Hepatocyte (in vitro differentiated cells): ENCODE data around the gene AGAP3. TPM values are rescaled to one million over a fixed set of nuclear protein-coding genes. Genes with fewer than 3 reads are reported as not detected.

Source experiments
- DNase-seq: peaks from one replicate; pipeline ENCODE4 v3.0.0-alpha.2; 2016; ENCODE audit warnings: low spot score
- H2AFZ ChIP-seq: fragments of 200-600 bp; sonication (generic); 2 replicates; pipeline ENCODE4 v1.6.0; 2016; ENCODE audit warnings: antibody characterized with exemption, mild to moderate bottlenecking
- H3K27ac ChIP-seq: fragments of 200-600 bp; sonication (generic); 2 replicates; pipeline ENCODE4 v1.5.1; 2016; ENCODE audit warnings: mild to moderate bottlenecking
- H3K27me3 ChIP-seq: fragments of 200-600 bp; sonication (generic); 2 replicates; pipeline ENCODE4 v1.6.1; 2016
- H3K36me3 ChIP-seq: fragments of 200-600 bp; sonication (generic); replicated peaks from 2 replicates; pipeline ENCODE4 v1.5.1; 2016; ENCODE audit warnings: low read depth; ENCODE audit not compliant: insufficient read depth
- H3K4me1 ChIP-seq: fragments of 200-600 bp; sonication (generic); 2 replicates; pipeline ENCODE4 v1.5.1; 2016; ENCODE audit warnings: mild to moderate bottlenecking, moderate library complexity; ENCODE audit not compliant: insufficient read depth
- H3K4me2 ChIP-seq: fragments of 200-600 bp; sonication (generic); 2 replicates; pipeline ENCODE4 v1.6.0; 2016
- H3K4me3 ChIP-seq: fragments of 200-600 bp; sonication (generic); 2 replicates; pipeline ENCODE4 v1.5.1; 2016; ENCODE audit warnings: mild to moderate bottlenecking
- H3K79me2 ChIP-seq: fragments of 200-600 bp; sonication (generic); 2 replicates; pipeline ENCODE4 v1.6.0; 2017; ENCODE audit warnings: mild to moderate bottlenecking
- H3K9me2 ChIP-seq: fragments of 200-600 bp; sonication (generic); replicated peaks from 2 replicates; pipeline ENCODE4 v1.6.0; 2017; ENCODE audit warnings: mild to moderate bottlenecking; ENCODE audit not compliant: insufficient read depth
- H3K9me3 ChIP-seq: fragments of 200-600 bp; sonication (generic); 2 replicates; pipeline ENCODE4 v1.5.1; 2016; ENCODE audit warnings: low read depth, mild to moderate bottlenecking
- H4K20me1 ChIP-seq: fragments of 200-600 bp; sonication (generic); 2 replicates; pipeline ENCODE4 v1.6.0; 2016; ENCODE audit warnings: mild to moderate bottlenecking; ENCODE audit not compliant: insufficient read depth, poor library complexity, severe bottlenecking
- EZH2 ChIP-seq: fragments of 200-600 bp; sonication (generic); IDR thresholded peaks from 2 replicates; pipeline ENCODE4 v1.6.1; 2016; ENCODE audit warnings: antibody characterized with exemption, mild to moderate bottlenecking, borderline replicate concordance
- EZH2phosphoT487 ChIP-seq: fragments of 200-600 bp; sonication (generic); IDR thresholded peaks from one replicate; pipeline ENCODE4 v1.6.1; 2018; ENCODE audit warnings: antibody characterized with exemption, mild to moderate bottlenecking, low read depth, moderate library complexity; ENCODE audit not compliant: unreplicated experiment, severe bottlenecking
- WGBS: methylation state at CpG from one replicate; pipeline ENCODE4 v1.1.6; 2016; ENCODE audit warnings: low lambda C conversion rate; ENCODE audit errors: missing lambda C conversion rate; 5-methylcytosine and 5-hydroxymethylcytosine counted together
- polyA plus RNA-seq: library from polyadenylated mRNA; unstranded; fragments of >200 nt; fragmentation: Nextera tagmentation; extraction: Ambion mirVana; gene quantifications from 2 replicates; pipeline ENCODE4 v1.2.1, GENCODE V29; 2016
- total RNA-seq: library from RNA; depleted of rRNA; stranded (reverse); fragments of >200 nt; gene quantifications from 2 replicates; pipeline ENCODE4 v1.2.3, GENCODE V29; 2014
- TF ChIP-seq, protein P1 (sequence below): fragments of 200-600 bp; sonication (generic); IDR thresholded peaks from 2 replicates; pipeline ENCODE4 v1.5.1; 2016; ENCODE audit warnings: antibody characterized with exemption, mild to moderate bottlenecking; ENCODE audit not compliant: poor library complexity

The AGAP3 gene
- total and polyA plus RNA-seq, 2 experiments from 2014 or later = 44.0 to 56.7 TPM

DNA sequence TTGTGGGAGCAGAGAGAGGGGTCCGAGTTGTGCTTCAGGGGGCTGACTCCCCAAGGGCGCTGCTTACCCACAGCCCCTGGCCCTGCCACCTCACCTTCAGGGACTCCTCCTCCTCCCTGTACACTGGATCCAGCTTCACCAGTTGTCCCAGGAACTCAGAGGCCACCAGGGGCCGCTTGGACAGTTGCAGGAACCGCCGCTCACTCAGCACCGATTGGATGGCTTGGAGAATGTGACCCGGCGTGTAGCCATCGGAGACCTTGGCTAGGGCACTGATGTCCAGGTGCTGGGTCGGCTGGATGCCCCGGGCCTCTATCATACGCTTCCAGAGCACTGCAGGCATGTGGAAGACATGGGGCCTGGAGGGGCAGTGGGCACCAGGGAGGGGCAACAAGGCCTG, 105.3 kb downstream of the AGAP3 start:
- no peaks in the 10 kb centered on the region for H3K4me1 ChIP-seq
- H3K9me2 ChIP-seq = no peaks in the 10 kb centered on the region
- H3K79me2 ChIP-seq = no peaks in the 10 kb centered on the region
- no peak overlapping the region for H3K27ac ChIP-seq
- H3K27me3 ChIP-seq = peaks cover 20% of the 10 kb centered on the region
- H3K4me3 ChIP-seq = no peak overlapping the region
- H2AFZ ChIP-seq = no peak overlapping the region
- H3K36me3 ChIP-seq = no peaks in the 10 kb centered on the region
- no peak for DNase-seq
- WGBS = 83% methylated on average over 12 of the region's 12 CpGs
- TF ChIP-seq, protein P1, sequence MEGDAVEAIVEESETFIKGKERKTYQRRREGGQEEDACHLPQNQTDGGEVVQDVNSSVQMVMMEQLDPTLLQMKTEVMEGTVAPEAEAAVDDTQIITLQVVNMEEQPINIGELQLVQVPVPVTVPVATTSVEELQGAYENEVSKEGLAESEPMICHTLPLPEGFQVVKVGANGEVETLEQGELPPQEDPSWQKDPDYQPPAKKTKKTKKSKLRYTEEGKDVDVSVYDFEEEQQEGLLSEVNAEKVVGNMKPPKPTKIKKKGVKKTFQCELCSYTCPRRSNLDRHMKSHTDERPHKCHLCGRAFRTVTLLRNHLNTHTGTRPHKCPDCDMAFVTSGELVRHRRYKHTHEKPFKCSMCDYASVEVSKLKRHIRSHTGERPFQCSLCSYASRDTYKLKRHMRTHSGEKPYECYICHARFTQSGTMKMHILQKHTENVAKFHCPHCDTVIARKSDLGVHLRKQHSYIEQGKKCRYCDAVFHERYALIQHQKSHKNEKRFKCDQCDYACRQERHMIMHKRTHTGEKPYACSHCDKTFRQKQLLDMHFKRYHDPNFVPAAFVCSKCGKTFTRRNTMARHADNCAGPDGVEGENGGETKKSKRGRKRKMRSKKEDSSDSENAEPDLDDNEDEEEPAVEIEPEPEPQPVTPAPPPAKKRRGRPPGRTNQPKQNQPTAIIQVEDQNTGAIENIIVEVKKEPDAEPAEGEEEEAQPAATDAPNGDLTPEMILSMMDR = no peak
- no peak for TF ChIP-seq EZH2phosphoT487
- no peak for TF ChIP-seq EZH2
- H3K4me2 ChIP-seq = no peak overlapping the region
- H4K20me1 ChIP-seq = no peaks in the 10 kb centered on the region
- no peaks in the 10 kb centered on the region for H3K9me3 ChIP-seq

DNA sequence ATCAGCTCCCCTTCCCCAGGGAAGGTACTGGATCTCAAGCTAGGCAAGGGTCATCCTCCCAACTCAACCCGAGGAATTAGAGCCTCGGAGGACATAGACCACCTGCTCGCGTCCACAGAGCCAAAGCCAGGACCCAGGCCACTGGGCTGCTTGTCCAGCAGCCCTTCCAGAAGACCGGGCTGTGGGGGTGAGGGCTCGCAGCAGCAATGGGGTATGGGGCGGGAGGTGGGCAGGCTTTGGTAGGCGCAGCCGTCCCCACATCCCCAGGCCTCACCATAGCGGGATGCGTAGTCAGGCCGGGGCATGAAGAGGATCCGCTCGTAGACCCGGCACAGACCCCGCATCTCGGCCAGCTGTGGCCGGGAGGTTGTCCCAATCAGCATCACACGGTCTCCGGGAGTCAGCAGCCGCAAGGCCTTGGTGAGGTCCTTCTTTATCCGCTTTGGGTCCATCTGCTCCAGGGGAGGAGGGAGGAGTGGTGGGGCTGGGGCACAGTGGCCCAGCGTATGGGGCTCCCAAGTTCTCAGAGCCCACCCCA, 105.8 kb downstream of the AGAP3 start:
- 93% methylated on average over 9 of the region's 23 CpGs for WGBS
- Histone ChIP-seq H3K4me1 (no peaks in the 10 kb centered on the region), H4K20me1 (no peaks in the 10 kb centered on the region), H3K79me2 (no peaks in the 10 kb centered on the region), H3K4me2 (no peak overlapping the region), H3K27me3 (peaks cover 20% of the 10 kb centered on the region), H2AFZ (no peak overlapping the region), H3K9me3 (no peaks in the 10 kb centered on the region), H3K27ac (no peak overlapping the region), H3K9me2 (no peaks in the 10 kb centered on the region), H3K4me3 (no peak overlapping the region), H3K36me3 (no peaks in the 10 kb centered on the region)
- no peak for DNase-seq
- TF ChIP-seq EZH2 = no peak
- TF ChIP-seq, protein P1 = no peak

DNA sequence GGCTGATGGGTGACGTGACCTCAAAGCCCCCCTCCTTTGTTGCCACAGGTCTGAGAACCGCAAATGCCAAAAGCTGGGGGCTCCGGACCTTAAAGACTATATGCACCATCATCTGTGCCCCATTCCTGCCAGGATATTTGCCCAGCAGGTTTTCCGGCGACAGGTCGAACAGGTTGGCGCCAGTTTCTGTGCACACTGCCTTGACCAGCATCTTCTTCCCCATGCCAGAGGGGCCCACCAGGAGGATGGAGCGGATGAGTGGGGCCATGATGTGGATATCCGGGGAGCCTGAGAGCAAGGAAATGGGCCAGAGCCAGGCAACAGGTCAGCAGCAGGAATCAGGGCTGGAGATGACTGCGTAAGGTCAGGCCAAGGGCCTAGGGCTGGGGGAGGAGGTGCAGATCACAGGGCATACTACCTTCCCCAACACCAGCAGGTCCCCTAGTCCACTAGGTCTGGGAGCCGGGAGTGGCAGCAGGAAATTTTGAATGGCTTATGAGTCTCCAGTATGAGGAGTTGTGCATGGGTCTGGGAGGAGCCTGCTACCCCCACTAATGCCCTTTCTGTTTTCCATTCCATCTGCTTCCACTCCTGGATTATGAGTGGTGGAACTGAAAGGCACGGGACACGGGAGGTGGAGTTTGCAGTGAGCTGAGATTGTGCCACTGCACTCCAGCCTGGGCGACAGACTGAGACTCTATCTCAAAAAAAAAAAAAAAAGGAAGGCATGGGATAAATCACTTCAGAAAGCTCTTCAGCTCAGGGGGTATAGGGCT, 107.1 kb downstream of the AGAP3 start:
- Histone ChIP-seq H3K27me3 (peaks cover 20% of the 10 kb centered on the region), H3K4me2 (no peak overlapping the region), H2AFZ (no peak overlapping the region), H3K9me2 (no peaks in the 10 kb centered on the region), H3K9me3 (no peaks in the 10 kb centered on the region), H4K20me1 (no peaks in the 10 kb centered on the region), H3K4me1 (no peaks in the 10 kb centered on the region), H3K27ac (no peak overlapping the region), H3K36me3 (no peaks in the 10 kb centered on the region), H3K79me2 (no peaks in the 10 kb centered on the region), H3K4me3 (no peak overlapping the region)
- WGBS = 92% methylated on average over 14 of the region's 14 CpGs
- TF ChIP-seq EZH2phosphoT487 (no peak), EZH2 (no peak)
- TF ChIP-seq, protein P1 = no peak
- DNase-seq = no peak

Other genes with a start within 250 kb of the AGAP3 start
- 4.7 and 9.1 TPM in 2 replicates for gene AOC1, start 234.0 kb upstream of the AGAP3 start, total RNA-seq
- 5.9 and 6.6 TPM in 2 replicates for gene AOC1, start 234.0 kb upstream of the AGAP3 start, polyA plus RNA-seq
- 8.4 and 9.4 TPM in 2 replicates for gene KCNH2, start 108.2 kb upstream of the AGAP3 start, total RNA-seq
- 9.1 and 11.3 TPM in 2 replicates for gene KCNH2, start 108.2 kb upstream of the AGAP3 start, polyA plus RNA-seq
- gene NOS3, start 95.5 kb upstream of the AGAP3 start, total RNA-seq = 8.1 and 9.8 TPM in 2 replicates
- gene NOS3, start 95.5 kb upstream of the AGAP3 start, polyA plus RNA-seq = 15.3 and 17.4 TPM in 2 replicates
- gene ATG9B, start 62.0 kb upstream of the AGAP3 start, total RNA-seq = 0.64 and 0.80 TPM in 2 replicates
- gene ATG9B, start 62.0 kb upstream of the AGAP3 start, polyA plus RNA-seq = 2.4 and 13.2 TPM in 2 replicates
- 22.6 and 24.4 TPM in 2 replicates for gene ABCB8, start 58.0 kb upstream of the AGAP3 start, total RNA-seq
- gene ABCB8, start 58.0 kb upstream of the AGAP3 start, polyA plus RNA-seq = 32.6 and 41.2 TPM in 2 replicates
- gene ASIC3, start 37.9 kb upstream of the AGAP3 start, total RNA-seq = 2.9 and 4.5 TPM in 2 replicates
- gene ASIC3, start 37.9 kb upstream of the AGAP3 start, polyA plus RNA-seq = 2.1 and 7.0 TPM in 2 replicates
- 15.2 and 17.4 TPM in 2 replicates for gene CDK5, start 28.6 kb upstream of the AGAP3 start, total RNA-seq
- gene CDK5, start 28.6 kb upstream of the AGAP3 start, polyA plus RNA-seq = 29.4 and 39.4 TPM in 2 replicates
- gene SLC4A2, start 26.9 kb upstream of the AGAP3 start, total RNA-seq = 153 and 188 TPM in 2 replicates
- 167 and 175 TPM in 2 replicates for gene SLC4A2, start 26.9 kb upstream of the AGAP3 start, polyA plus RNA-seq
- 105 and 107 TPM in 2 replicates for gene FASTK, start 5.7 kb upstream of the AGAP3 start, total RNA-seq
- gene FASTK, start 5.7 kb upstream of the AGAP3 start, polyA plus RNA-seq = 193 and 202 TPM in 2 replicates
- 40.5 and 45.0 TPM in 2 replicates for gene TMUB1, start 3.0 kb upstream of the AGAP3 start, total RNA-seq
- 83.1 and 91.9 TPM in 2 replicates for gene TMUB1, start 3.0 kb upstream of the AGAP3 start, polyA plus RNA-seq
- not detected in 2 replicates for gene GBX1, start 81.2 kb downstream of the AGAP3 start, total RNA-seq
- not detected in 2 replicates for gene GBX1, start 81.2 kb downstream of the AGAP3 start, polyA plus RNA-seq
- gene ASB10, start 100.8 kb downstream of the AGAP3 start, total RNA-seq = not detected in 2 replicates
- gene ASB10, start 100.8 kb downstream of the AGAP3 start, polyA plus RNA-seq = not detected in 2 replicates
- not detected in 2 replicates for gene H2BK1, start 124.0 kb downstream of the AGAP3 start, total RNA-seq
- not detected in 2 replicates for gene H2BK1, start 124.0 kb downstream of the AGAP3 start, polyA plus RNA-seq
- 35.3 and 35.8 TPM in 2 replicates for gene ABCF2, start 140.7 kb downstream of the AGAP3 start, total RNA-seq
- 25.6 and 32.9 TPM in 2 replicates for gene ABCF2, start 140.7 kb downstream of the AGAP3 start, polyA plus RNA-seq
- 36.9 and 51.0 TPM in 2 replicates for gene CHPF2, start 146.0 kb downstream of the AGAP3 start, total RNA-seq
- gene CHPF2, start 146.0 kb downstream of the AGAP3 start, polyA plus RNA-seq = 68.2 and 70.0 TPM in 2 replicates
- 38.0 and 42.4 TPM in 2 replicates for gene SMARCD3, start 162.2 kb downstream of the AGAP3 start, total RNA-seq
- gene SMARCD3, start 162.2 kb downstream of the AGAP3 start, polyA plus RNA-seq = 73.1 and 111 TPM in 2 replicates